NT2/D1 (cell line): ENCODE results near the gene NAA80.

ENCODE experiments used
- DNase-seq: peaks from one replicate; pipeline ENCODE4 v3.0.0-alpha.2; 2011; ENCODE audit warnings: low read depth, low spot score
- H3K27me3 ChIP-seq: 2 replicates; pipeline ENCODE4 v1.6.0; 2011; ENCODE audit warnings: mild to moderate bottlenecking; ENCODE audit not compliant: insufficient read length, insufficient read depth
- H3K36me3 ChIP-seq: 2 replicates; pipeline ENCODE4 v1.6.1; 2011; ENCODE audit warnings: mild to moderate bottlenecking, low read length, mixed read lengths; ENCODE audit not compliant: insufficient read depth, insufficient read length
- H3K4me1 ChIP-seq: 2 replicates; pipeline ENCODE4 v1.5.1; 2011; ENCODE audit not compliant: insufficient read depth, insufficient read length
- H3K4me3 ChIP-seq: 2 replicates; pipeline ENCODE4 v1.5.1; 2011; ENCODE audit warnings: low read depth; ENCODE audit not compliant: insufficient read length
- H3K9ac ChIP-seq: 2 replicates; pipeline ENCODE4 v1.6.0; 2011; ENCODE audit warnings: low read depth; ENCODE audit not compliant: insufficient read length
- H3K9me3 ChIP-seq: 2 replicates; pipeline ENCODE4 v1.5.1; 2011; ENCODE audit warnings: mild to moderate bottlenecking, low read length; ENCODE audit not compliant: insufficient read depth
- SUZ12 ChIP-seq: IDR thresholded peaks from 2 replicates; pipeline ENCODE4 v1.6.1; 2011; ENCODE audit not compliant: insufficient read length, insufficient read depth; ENCODE audit errors: extremely low read depth
- YY1 ChIP-seq: IDR thresholded peaks from 2 replicates; pipeline ENCODE4 v1.6.1; 2011; ENCODE audit not compliant: insufficient read length, insufficient read depth
- ZNF274 ChIP-seq: IDR thresholded peaks from 2 replicates; pipeline ENCODE4 v1.6.1; 2011; ENCODE audit warnings: mild to moderate bottlenecking, low read depth, low read length

The NAA80 gene

DNA sequence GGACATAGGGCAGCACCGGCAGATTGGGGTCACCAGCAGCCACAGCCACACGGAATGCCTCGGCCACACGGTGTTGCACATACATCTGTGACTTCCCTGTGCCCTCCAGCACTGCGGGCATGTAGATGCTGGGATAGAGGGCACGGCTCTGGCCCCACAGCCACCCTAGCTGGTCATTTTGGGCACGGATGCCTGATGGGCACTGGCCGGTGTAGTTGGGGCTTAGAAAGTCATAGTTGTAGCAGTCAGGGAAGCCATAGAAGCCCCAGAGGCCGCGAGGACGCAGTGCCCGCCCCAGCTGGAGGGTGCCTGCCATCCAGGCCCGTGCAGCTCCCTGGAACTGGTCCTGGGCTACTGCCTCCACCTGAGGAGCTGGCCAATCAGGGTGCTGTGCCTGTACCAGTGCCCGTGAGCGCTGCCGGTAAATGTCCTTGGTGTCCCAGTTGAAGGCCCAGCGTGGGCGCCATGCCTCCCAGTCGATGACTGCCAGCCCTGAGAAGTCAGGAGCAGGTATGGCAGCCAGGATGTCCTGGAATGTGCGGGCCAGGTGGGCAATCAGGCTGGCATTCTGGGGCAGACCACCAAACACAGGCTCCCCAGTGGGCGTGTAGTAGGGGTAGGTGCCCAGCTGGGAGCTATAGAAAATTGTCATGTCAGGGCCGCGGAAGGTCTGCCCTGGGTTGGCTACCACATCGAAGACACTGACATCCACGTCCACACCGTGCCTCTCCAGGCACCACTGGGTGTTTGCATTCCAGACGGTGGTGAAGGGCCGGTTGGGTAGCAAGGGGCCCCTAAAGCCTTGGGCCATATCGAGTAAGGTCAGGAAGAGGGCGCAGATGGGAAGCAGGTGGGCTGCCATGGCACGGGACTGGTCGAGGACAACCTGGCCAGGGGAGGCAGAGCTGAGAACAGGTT, 3.1 kb upstream of the NAA80 start:
- Histone ChIP-seq H3K9me3 (peaks cover 16% of the 10 kb centered on the region), H3K27me3 (no peaks in the 10 kb centered on the region), H3K9ac (peak overlapping the region; percentile 79), H3K36me3 (peaks cover 1% of the 10 kb centered on the region), H3K4me1 (peaks cover 20% of the 10 kb centered on the region), H3K4me3 (no peak overlapping the region)
- TF ChIP-seq YY1 = no peak
- no peak for TF ChIP-seq ZNF274
- no peak for TF ChIP-seq SUZ12
- no peak for DNase-seq

- H3K9ac ChIP-seq = no peak overlapping the region
Measured at GRCh38 chr3:50300681-50301254, 1.6 kb upstream of the NAA80 start.

GRCh38 chr3:50299929-50300680, 900 bp upstream of the NAA80 start:
- no peaks in the 10 kb centered on the region for H3K27me3 ChIP-seq
- H3K4me3 ChIP-seq = peak overlapping the region; percentile 21
- no peak for DNase-seq
- peaks cover 20% of the 10 kb centered on the region for H3K4me1 ChIP-seq
- TF ChIP-seq ZNF274 = no peak
- no peak for TF ChIP-seq SUZ12
- TF ChIP-seq YY1 = no peak
- peak overlapping the region; percentile 75 for H3K9ac ChIP-seq
- no peaks in the 10 kb centered on the region for H3K9me3 ChIP-seq
- peaks cover 9% of the 10 kb centered on the region for H3K36me3 ChIP-seq

More at GRCh38 chr3:50300681-50301254, 1.6 kb upstream of the NAA80 start:
- Histone ChIP-seq H3K4me3 (no peak overlapping the region), H3K4me1 (peaks cover 20% of the 10 kb centered on the region), H3K36me3 (peaks cover 9% of the 10 kb centered on the region), H3K9me3 (peaks cover 2% of the 10 kb centered on the region; the same call in 1 of the 2 replicates), H3K27me3 (no peaks in the 10 kb centered on the region)
- no peak for DNase-seq
- no peak for TF ChIP-seq YY1
- no peak for TF ChIP-seq SUZ12
- no peak for TF ChIP-seq ZNF274

DNA sequence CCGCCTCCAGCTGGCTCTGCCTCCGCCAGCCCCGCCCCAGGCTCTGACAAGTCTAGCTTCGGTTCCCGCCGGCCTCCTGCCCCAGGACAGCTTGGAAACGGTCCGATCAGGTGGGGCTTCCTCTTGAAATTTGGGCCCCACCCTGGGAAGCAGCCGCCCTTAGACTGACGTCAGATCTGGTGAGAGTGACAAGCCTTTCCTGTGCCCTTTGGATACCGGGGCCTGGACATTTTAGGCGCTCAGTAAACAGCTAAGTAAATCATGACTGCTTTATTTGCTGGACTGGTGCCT, 378 bp upstream of the NAA80 start:
- TF ChIP-seq SUZ12 = no peak
- no peak for TF ChIP-seq ZNF274
- TF ChIP-seq YY1 = no peak
- Histone ChIP-seq H3K4me1 (peaks cover 20% of the 10 kb centered on the region), H3K9ac (peak overlapping the region; percentile 75), H3K9me3 (no peaks in the 10 kb centered on the region), H3K27me3 (no peaks in the 10 kb centered on the region), H3K36me3 (peaks cover 9% of the 10 kb centered on the region), H3K4me3 (peak overlapping the region; percentile 21)
- DNase-seq = no peak

DNA sequence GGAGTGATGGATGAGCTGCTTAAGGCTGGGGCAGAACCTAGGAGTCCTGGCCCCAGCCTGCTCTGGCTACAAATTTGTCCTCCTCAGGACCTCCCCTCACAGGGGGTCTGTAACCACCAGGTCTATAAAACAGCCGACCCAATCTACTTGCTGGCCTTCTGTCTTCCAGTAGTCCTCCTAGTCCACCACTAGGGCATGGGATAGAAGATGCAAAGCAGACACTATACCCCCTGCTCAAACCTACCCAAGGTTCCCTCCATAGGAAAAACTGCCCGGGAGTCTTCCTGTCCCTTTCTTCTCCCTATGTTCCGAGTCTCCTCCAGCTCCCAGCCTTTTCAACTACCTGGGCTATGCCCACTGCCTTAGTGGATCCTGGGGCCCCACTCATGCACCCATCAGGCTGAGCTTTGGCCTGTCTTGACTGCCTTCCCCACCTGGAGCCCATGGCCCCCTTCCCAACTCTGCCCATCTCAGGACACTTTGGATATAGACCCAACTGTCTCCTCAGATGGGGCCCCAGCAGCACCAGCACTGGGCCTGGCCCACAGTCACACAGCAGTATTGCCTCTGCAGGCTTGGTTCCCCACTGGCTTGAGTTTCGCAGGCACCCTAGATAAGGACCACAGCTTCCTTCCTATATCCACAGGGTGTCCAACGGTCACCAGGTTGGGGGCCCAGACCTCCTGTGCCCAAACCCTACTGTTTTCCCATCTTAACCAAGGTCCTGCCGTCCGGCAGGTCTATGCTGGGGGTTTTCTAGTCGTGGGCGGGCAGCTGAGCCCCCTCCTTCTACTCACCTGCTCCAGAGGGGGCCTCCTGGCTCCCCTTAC, 1.1 kb downstream of the NAA80 start:
- no peak for TF ChIP-seq ZNF274
- TF ChIP-seq YY1 = no peak
- no peak for TF ChIP-seq SUZ12
- H3K36me3 ChIP-seq = peaks cover 9% of the 10 kb centered on the region
- no peaks in the 10 kb centered on the region for H3K9me3 ChIP-seq
- H3K4me1 ChIP-seq = peaks cover 18% of the 10 kb centered on the region
- H3K4me3 ChIP-seq = peak overlapping the region; percentile 93
- DNase-seq = no peak
- peak overlapping the region; percentile 95 for H3K9ac ChIP-seq
- no peaks in the 10 kb centered on the region for H3K27me3 ChIP-seq

GRCh38 chr3:50297384-50297775, 1.8 kb downstream of the NAA80 start:
- H3K9ac ChIP-seq = peak overlapping the region; percentile 23
- no peak for DNase-seq
- TF ChIP-seq ZNF274 = no peak
- no peak for TF ChIP-seq SUZ12
- no peak for TF ChIP-seq YY1
- H3K27me3 ChIP-seq = no peaks in the 10 kb centered on the region
- H3K4me3 ChIP-seq = no peak overlapping the region
- peaks cover 15% of the 10 kb centered on the region for H3K4me1 ChIP-seq
- H3K36me3 ChIP-seq = peaks cover 9% of the 10 kb centered on the region
- no peaks in the 10 kb centered on the region for H3K9me3 ChIP-seq
